Activated CD4-positive, CD25-positive, alpha-beta regulatory T cell treated with anti-CD3 and anti-CD28 coated beads, Interleukin-2, amount 50 U/mL, for 72 hours (primary cell): ENCODE measurements around the gene CUTC.
"Not testable (repeated sequence)": the region's sequence is repeated elsewhere in the genome, so short reads cannot be mapped to it uniquely, and the experiment has no call there.

Experiments used
- DNase-seq: peaks from one replicate; pipeline ENCODE4 v3.0.0; 2021

The CUTC gene

DNA sequence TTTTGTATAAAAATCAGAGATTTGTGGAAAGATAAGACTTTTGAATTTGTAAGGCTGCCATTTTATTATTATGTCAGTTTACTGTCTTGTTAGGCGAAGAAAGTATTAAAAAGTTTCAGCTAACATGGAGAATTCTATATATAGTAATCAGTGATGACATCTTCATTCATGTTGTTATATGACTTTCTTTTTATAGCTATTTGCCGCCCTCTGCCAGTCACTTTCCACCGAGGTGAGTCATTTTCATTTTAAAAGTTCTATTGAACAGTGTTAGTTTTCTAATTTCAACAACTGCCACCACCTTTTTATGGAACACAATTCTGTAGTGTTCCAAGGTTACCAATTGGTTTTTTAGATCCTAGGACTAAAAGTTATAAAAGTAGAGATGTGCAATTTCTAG, 11.8 kb downstream of the CUTC start:
- DNase-seq, result no peak

DNA sequence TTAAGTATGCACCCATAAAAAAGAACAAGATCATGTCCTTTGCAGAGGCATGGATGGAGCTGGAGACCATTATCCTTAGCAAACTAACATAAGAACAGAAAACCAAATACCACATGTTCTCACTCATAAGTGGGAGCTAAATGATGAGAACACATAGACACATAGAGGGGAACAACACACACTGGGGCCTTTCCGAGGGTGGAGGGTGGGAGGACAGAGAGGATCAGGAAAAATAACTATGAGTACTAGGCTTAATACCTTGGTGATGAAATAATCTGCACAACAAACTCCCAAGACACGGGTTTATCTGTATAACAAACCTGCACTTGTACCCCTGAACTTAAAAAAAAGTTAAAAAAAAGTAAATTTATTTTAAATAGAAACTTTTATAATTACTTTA, 14.1 kb downstream of the CUTC start:
- not testable (repeated sequence) for DNase-seq

DNA sequence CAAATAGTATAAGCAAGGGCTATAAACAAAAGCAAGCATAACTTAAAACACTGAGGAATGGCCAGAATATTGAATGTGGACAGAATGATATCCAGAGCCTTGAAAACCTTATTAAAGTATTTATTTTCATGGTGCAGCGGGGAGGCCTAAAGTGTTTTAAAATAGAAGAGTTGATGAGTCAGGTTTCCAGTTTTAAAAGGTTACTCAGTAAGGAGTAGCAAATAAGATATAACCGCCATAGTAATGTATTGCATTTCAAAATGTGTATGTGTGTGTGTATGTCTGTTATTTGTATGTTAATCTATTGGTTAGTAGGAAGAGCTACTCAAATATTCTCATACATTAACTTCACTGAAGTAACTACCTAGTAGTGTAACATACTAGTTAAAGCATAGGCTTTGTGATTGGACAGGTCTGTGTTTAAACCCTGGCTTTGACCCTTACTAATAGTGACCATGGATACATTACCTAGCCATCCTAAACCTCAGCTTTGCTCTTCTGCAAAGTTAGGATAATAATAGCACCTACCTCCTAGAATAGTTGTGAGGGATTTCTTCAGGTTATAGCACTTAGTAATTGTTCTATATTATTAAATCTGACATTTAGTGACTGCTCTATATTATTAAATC, 16.9 kb downstream of the CUTC start:
- no peak for DNase-seq

DNA sequence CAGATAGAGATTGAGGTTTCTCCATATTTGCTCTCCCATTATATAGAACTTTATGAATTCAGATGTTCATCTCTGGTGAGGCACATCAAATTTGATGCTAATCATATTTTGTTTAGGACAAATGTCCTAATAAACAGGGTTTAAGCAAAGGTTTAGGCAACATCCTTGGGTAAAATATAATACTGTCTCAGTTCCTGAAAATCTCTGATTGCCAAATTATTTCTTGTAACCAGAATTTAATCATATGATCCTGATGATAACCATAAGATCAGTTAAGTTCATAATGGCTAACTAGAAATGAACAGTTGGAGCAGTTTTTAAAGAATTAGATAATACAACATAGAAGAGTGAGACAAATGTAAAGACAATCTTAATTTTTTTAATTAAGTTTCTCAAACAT, 18.6 kb downstream of the CUTC start:
- no peak for DNase-seq

DNA sequence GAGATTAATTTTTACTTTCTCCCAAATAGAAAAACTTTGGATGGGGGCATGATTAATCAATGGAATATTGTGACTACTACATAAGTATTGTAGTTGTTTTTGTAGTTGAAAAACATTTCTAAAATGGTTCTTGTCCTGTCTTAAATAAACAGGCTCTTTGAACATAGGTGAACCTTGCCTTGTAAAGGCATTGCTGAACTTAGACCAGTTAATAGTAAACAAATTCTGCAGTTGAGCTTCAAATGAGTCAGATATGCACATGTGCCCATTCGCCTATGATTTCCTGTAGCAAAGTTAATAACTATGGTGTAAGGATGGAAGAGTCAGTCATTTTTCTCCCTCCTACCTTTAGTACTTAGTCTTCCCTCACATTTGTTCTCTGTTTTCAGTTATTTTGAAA, 22.6 kb downstream of the CUTC start:
- DNase-seq, result no peak

DNA sequence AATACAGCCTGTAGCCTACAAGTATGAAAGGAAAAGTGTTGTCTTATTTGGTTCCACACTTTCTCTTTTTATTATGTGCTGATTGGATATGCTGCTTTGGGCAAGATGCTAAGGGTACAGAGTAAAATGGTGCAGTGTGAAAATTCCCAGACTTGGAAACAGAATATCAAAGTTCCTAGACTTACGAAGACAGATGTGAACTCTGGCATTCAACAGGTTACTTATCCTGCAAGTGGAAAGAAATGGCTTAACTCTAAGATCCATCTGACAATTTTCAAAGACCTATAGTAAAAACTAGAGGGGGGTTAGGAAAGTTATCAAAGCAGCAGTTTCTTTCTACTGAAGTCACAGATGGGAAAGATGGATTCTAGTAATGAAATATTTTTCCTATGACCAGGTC, 24.1 kb downstream of the CUTC start:
- no peak for DNase-seq

DNA sequence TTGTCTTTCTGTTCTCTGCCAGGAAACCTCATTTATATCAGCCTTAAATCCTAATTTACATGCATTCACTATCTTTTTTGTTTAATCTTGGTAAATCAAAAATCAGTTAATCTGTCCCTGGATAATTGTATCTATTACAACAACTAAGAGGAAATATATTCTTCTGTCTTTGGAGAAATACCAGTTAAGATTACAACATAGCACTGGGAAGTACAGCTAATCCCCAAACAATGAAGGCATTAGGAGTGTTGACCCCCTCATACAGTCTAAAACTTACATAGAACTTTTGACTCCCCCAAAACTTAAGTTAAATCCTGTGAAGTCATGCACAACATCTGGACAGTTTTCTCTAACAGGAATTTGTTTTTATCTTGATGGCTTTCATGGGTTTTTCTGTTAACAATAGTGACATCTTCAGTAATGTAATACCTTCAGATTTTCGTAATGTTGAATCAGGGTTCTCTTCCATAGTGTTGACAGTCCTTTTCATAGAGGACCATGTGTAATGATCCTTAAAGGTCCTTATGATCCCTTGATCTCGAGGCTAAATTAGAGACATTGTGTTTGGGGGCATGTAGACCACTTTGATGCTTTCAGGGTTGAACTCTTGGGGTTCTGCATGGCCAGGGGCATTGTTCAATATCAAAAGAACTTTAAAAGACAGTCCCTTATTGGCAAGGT, 26.3 kb downstream of the CUTC start:
- DNase-seq, result no peak

DNA sequence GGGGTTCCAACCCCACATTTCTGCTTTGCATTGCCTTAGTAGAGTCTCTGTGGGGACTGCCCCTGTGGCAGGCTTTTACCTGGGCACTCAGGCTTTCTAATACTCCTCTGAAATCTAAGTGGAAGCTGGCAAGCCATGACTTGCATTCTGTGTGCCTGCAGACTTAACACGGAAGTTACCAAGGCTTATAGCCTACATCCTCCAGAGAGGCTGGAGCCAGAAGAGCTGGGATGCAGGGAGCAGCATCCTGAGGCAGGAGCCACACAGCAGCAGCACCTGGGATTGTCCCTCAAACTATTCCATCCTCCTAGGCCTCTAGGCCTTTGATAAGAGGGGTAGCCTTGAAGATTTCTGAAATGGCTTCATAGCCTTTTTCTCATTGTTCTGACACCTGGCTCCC, 28.3 kb downstream of the CUTC start:
- no peak for DNase-seq

DNA sequence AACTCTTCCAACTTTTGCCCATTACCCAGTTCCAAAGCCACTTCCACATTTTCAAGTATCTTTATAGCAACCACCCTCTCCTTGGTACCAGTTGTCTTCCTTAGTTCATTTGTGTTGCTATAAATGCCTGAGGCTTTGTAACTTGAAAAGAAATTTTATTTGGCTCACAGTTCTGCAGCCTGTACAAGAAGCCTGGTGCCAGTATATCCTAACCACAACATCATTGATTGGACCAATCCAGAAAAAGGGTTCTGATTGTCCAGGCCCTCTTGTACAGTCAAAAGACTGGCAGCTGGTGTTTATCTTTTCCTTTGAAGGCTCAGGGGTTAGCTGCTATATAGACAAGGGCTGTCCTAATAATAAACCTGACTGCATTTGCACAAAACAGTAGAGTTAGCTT, 29.3 kb downstream of the CUTC start:
- no peak for DNase-seq

DNA sequence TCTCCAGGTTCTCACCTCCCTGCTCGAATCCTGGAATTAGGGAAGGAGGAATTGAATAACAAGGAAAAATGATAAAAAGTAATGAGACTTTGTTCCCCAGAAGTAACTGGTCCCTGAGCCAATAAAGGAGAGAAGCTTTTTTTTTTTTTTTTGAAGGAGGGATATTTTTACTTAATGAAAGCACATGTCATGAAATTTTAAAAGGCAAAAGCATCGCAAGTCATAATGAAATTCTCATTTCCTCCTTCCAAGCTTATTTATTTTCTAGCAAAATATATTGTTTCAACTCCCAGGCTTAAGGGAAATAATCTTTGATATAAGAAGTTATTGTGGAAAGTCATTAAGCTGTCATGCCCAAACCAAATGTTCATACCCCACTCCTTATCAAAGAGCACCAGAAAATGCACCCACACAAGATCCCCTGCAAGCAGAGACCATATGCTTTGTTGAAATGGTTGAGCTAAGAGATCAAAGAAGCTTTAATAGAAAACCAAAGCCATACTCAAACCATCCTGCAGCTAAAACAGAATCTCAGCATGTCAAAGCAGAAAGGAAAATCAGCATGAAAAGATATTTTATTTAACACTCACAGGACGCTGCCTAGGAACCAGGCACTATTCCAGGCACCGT, 33.8 kb downstream of the CUTC start:
- no peak for DNase-seq

DNA sequence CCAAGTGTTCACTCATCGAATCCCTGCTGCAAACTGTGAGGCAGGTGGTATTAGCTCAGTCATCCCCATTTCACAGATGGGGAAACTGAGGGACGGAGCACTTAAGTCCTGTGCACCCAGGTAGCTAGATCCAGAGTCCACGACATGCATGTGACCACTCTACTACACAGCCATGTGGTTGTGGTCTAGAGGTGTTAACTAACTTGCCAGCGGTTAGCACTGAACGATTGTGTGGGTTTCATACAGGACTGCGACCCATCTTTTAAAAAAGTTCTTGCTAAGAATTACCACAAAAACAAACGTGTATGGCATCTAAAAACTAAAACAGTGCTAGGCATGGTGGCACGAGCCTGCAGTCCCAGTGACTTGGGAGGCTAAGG, 34.3 kb downstream of the CUTC start:
- no peak for DNase-seq

DNA sequence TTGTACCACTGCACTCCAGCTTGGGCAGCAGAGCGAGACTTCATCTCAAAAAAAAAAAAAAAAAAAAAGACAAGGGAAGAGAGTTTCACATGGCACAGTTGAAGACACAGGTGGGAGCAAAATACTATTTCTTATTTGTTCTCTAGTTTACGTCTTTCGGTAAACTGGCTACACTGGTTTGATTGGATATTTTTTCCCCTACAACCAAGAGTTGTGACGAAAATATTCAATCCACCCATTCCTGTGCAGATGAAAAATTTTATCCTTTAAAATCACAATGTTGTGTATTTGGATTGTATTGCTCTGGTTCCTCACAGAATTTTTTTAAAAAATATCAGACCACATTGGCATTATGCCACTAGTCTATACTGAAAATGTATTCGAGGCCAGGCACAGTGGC, 35.9 kb downstream of the CUTC start:
- no peak for DNase-seq

DNA sequence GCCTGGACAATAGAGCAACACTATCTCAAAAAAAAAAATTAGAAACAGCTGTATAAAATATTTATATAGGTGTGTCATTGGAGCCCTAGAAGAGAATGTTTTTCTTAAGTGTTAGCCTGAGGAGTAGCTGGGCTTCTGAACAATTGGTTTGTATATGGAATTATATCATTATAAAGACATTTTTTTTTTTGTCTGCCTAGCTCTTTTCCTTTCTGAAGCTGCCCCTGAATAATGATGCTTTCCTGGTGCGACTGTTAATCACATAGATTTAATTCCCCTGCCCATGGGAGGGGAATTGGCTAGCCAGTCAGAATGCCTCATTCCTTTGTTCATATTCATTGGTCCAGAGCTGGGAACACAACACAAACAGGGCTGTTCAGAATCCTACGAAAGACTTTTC, 36.5 kb downstream of the CUTC start:
- DNase-seq, result no peak

DNA sequence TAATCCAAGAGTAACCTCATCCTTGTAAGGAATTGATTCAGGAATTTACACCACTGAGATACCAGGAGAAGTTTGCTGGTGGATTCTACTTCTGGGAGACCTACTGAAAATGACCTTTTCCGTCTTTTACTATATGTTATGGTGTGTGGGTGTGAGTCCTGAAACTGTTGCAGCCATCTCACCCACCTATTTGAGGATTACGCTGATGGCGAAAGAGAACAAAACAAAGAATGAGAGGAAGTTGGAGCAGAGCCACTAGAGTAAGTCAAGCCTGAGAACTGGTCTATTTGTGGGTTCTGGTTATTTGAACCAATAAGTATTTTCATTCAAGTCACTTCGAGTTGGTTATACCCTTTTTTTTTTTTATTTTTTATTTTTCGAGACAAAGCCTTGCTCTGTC, 37.7 kb downstream of the CUTC start:
- DNase-seq, result no peak

DNA sequence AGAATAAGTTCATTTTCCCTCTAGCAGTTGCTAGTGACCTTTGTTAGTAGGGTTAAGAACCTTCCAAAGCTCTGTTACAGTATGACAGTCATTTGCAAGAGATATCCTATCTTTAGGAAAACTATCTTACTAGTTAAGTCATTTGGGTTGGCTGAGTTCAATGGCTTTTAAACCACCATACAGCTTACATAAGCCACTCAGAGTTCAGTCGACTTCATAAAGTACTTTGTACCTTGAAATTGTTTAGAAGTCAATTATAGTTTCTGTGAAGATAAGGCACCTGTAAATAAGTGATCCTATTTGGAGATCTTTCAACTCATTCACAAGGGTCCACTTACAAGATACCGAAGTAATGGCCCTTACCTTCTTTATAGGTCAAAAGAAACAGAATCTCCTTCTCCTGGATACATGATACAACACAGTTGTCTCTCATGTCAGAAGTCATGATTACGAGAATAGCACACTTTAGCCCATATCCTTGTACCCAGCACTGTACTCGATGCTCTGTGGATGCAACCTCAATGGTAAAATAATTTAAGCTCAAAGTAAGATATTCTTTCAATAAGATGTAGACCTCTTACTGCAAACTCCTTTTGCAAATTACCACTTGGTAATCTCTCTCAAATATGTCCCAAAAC, 38.5 kb downstream of the CUTC start:
- no peak for DNase-seq

DNA sequence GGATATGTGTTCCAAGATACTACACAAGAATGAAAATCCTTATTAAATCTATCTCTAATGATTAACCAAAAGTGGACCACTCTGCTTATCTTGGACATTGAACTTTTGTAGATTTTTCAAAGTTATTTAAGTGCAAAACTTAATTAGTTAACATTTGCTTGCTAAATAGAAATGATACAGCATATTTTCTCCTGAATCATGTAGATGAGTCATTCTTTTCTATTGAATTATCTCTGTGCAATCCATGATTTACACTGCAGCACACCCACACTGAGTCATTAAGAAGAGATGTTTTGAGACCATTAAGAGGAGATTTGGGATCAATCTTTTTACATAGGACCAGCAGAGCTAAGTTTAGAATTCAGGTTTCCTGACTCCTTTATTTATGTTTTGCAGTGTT, 43.8 kb downstream of the CUTC start:
- DNase-seq, result no peak

DNA sequence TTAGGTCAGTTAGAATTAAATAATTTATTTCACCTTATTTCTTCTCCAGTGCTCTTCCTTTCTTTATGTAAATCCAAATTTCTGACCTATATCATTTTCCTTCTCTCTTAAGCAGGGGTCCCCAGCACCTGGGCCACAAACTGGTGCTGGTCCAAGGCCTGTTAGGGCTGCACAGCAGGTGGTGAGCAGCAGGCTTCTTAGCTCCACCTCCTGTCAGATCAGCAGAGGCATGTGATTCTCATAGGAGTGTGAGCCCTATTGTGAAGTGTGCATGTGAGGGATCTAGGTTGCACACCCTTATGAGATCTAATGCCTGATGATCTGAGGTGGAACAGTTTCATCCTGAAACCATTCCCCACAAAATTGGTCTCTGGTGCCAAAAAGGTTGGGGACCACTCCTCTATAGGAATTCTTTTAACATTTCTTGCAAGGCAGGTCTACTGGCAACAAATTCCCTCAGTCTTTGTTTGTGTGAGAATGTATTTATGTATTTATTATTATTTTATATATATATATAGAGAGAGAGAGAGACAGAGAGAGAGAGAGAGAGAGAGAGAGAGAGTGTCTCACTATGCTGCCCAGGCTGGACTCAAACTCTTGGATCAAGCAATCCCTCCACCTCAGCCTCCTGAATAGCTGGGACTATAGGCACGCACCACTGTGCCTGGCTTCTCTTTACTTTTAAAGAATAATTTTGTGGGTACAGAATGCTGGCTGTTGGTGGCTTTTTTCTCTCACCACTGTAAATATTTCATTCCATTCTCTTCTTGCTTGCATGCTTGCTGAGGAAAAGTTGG, 46.1 kb downstream of the CUTC start:
- DNase-seq, result no peak

DNA sequence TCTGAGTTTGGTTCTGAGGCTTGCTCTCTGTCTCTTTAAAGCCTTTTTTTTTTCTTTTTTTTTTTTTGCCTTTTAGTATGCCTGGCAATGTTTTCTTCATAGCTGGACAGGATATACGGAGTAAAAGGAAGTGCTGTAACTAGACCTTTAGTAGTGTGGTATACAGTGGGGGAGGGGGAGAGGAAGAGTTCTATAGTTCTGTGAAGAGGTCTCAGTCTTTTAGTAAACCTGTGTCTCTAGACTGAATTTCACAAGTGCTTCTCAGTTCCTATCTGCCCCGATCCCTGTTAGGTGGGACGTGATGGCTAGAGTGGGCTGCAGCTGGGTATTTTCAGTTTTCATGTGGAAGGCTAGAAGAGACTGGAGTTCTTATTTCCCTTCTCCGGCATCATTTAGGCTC, 47.3 kb downstream of the CUTC start:
- no peak for DNase-seq

DNA sequence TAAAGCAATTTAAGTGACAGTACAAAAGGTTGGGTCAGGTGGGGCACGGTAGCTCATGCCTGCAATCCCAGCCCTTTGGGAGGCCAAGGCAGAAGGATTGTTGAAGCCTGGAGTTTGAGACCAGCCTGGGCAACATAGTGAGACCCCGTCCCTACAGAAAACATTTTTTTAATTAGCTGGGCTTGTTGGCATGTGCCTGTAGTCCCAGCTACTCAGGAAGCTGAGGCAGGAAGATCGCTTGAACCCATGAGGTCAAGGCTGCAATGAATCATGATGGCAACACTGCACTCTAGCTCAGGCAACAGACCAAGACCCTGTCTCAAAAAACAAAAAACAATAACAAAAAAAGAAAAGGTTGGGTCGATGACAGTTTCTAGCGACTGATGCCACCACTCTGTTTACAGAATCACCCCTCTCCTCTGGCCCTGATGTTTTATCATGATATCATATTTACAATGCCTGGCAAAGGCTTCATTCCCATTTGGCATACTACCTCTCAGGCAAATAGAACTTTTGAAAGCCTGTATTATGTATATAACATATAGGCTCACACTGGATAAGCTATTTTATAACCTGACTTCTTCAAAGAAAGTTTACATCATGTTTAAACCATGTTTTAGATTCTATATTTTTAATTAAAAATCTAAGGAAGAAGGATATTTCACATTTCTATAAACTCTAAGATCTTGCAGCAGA, 49.8 kb downstream of the CUTC start:
- DNase-seq, result no peak

DNA sequence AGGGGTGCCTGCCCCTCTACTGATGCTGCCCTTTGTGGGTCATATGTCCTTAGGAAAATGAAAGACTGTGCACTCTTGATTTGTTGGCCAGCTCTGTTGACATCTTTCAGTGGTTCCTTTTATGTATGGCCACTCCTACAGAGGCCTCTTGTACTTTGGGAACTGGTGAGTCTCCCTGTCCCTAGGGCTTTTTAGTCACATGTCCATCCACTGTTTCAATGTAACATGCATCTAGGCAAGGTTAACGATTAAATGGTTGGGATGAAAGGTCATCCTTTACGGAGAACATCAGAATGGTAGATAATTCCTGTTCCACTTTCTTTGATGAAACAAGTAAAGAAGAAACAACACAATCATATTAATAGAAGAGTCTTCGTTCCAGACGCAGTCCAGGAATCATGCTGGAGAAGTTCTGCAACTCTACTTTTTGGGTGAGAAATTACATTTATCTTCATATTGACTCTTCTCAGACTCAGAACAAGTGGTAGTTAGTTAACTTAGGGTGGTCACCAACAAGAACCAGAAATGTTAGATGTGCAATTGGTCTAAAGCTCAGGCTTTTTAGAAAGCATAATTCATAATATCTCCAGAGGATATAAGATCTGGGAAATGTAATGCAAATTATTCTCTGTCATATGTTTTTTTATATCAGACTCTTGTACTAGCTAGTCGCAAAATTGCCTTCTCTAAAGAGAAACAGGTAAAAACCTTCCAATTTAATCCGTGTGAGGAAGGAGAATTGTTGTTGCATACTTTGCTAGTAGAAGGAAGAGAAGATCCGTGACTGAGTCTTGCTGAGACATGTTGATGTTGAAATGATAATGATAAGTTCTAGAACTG, 50.6 kb downstream of the CUTC start, which contains the start of gene ABCC2:
TSS of gene ABCC2 (plus strand) at position 194 of the 840 bp plus-strand sequence. CDS start at position 399, 205 bp downstream.
- no peak for DNase-seq

DNA sequence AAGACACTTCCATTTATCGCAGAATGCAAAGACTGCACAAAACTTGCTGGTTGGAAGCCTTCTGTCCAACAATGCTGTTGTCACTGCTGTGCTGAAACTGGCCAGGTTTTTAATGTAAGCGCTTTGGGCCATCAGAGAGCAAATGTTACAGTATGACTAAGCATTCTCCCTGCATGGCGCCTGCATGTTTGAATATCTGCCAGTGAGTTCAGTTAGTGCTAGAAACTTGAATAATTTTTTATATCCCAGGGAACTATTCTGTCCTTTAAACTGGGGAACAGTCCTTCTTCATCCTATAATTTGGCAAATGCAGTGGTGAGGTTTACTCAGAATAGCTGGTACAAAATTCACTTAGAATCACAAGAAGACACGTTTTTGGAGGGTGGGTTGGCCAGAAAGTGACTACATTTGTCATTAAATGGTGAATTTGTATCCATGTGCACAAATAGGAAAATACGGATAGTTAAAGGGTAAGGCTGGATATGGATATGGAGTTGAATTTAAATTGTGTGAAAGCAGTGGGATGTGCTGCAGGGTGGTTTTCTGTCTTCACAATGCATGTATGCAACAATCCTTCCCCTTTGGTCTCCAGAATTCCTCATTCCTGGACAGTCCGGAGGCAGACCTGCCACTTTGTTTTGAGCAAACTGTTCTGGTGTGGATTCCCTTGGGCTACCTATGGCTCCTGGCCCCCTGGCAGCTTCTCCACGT, 52.1 kb downstream of the CUTC start:
- no peak for DNase-seq
